HepG2 (cell line): ENCODE measurements around the gene CREBRF. TPM values are rescaled to one million over a fixed set of nuclear protein-coding genes. Genes with fewer than 3 reads are reported as not detected.

Experiments used
- ATF7 ChIP-seq, 2 experiments: fragments of 450-650 bp in 1 of 2; sonication (generic) in 1 of 2; formaldehyde crosslinking in 1 of 2; IDR thresholded peaks; 2 replicates each; pipeline versions ENCODE4 v1.4.0 to v1.6.1; 2016 to 2020; ENCODE audit warnings: antibody characterized with exemption in 1 of 2, mild to moderate bottlenecking in 1 of 2, missing genetic modification reagents in 1 of 2
- BRD4 ChIP-seq: sonication (generic); formaldehyde crosslinking; IDR thresholded peaks from 2 replicates; pipeline ENCODE4 v1.4.0; 2020; ENCODE audit warnings: missing genetic modification reagents
- CBFB ChIP-seq: sonication (generic); formaldehyde crosslinking; IDR thresholded peaks from 2 replicates; pipeline ENCODE4 v1.4.0; 2020; ENCODE audit warnings: missing genetic modification reagents
- CBX2 ChIP-seq, 2 experiments: fragments of 200-600 bp in 1 of 2; sonication (generic); formaldehyde crosslinking in 1 of 2; IDR thresholded peaks; 2 replicates each; pipeline versions ENCODE4 v1.7.0 to v1.8.1; 2018 to 2022; ENCODE audit warnings: low read depth in 2 of 2, low read length in 1 of 2, mild to moderate bottlenecking in 1 of 2, missing genetic modification reagents in 1 of 2
- GFI1 ChIP-seq: sonication (generic); formaldehyde crosslinking; IDR thresholded peaks from 2 replicates; pipeline ENCODE4 v1.5.0; 2020; ENCODE audit warnings: missing genetic modification reagents, mild to moderate bottlenecking, borderline replicate concordance
- GRHL1 ChIP-seq: sonication (generic); formaldehyde crosslinking; conservative IDR thresholded peaks from 2 replicates; pipeline ENCODE4 v1.8.0; 2022; ENCODE audit warnings: missing genetic modification reagents
- HES4 ChIP-seq: sonication (generic); formaldehyde crosslinking; IDR thresholded peaks from 2 replicates; pipeline ENCODE4 v1.9.0; 2021; ENCODE audit warnings: mild to moderate bottlenecking, missing genetic modification reagents, borderline replicate concordance
- HMGXB3 ChIP-seq: sonication (generic); formaldehyde crosslinking; IDR thresholded peaks from 2 replicates; pipeline ENCODE4 v1.4.0; 2020; ENCODE audit warnings: missing genetic modification reagents, borderline replicate concordance
- MEIS1 ChIP-seq: sonication (generic); formaldehyde crosslinking; IDR thresholded peaks from 2 replicates; pipeline ENCODE4 v1.9.0; 2021; ENCODE audit warnings: mild to moderate bottlenecking, missing genetic modification reagents, moderate library complexity, borderline replicate concordance
- MZF1 ChIP-seq: sonication (generic); formaldehyde crosslinking; IDR thresholded peaks from 2 replicates; pipeline ENCODE4 v1.8.1; 2023; ENCODE audit warnings: mild to moderate bottlenecking, missing genetic modification reagents, borderline replicate concordance
- TBP ChIP-seq: sonication (generic); formaldehyde crosslinking; IDR thresholded peaks from 2 replicates; pipeline ENCODE4 v1.5.0; 2020; ENCODE audit warnings: missing genetic modification reagents
- THAP9 ChIP-seq: sonication (generic); formaldehyde crosslinking; IDR thresholded peaks from 2 replicates; pipeline ENCODE4; 2020; ENCODE audit warnings: missing genetic modification reagents, mild to moderate bottlenecking, borderline replicate concordance
- ZBTB7B ChIP-seq: sonication (generic); formaldehyde crosslinking; IDR thresholded peaks from 2 replicates; pipeline ENCODE4 v1.4.0; 2020; ENCODE audit warnings: missing genetic modification reagents
- ZNF367 ChIP-seq: sonication (generic); formaldehyde crosslinking; IDR thresholded peaks from 2 replicates; pipeline ENCODE4 v1.4.0; 2020; ENCODE audit warnings: missing genetic modification reagents, borderline replicate concordance
- ZNF557 ChIP-seq: sonication (generic); formaldehyde crosslinking; IDR thresholded peaks from 2 replicates; pipeline ENCODE4 v1.4.0; 2020; ENCODE audit warnings: missing genetic modification reagents
- ZNF563 ChIP-seq: sonication (generic); formaldehyde crosslinking; IDR thresholded peaks from 2 replicates; pipeline ENCODE4 v1.8.0; 2022; ENCODE audit warnings: mild to moderate bottlenecking, moderate library complexity, missing genetic modification reagents
- ZNF737 ChIP-seq: sonication (generic); formaldehyde crosslinking; IDR thresholded peaks from 2 replicates; pipeline ENCODE4 v1.5.0; 2020; ENCODE audit warnings: missing genetic modification reagents, mild to moderate bottlenecking, borderline replicate concordance
- ZNF772 ChIP-seq: sonication (generic); formaldehyde crosslinking; IDR thresholded peaks from 2 replicates; pipeline ENCODE4 v1.5.0; 2020; ENCODE audit warnings: mild to moderate bottlenecking, missing genetic modification reagents
- ZSCAN20 ChIP-seq: sonication (generic); formaldehyde crosslinking; IDR thresholded peaks from 2 replicates; pipeline ENCODE4 v1.4.0; 2020; ENCODE audit warnings: missing genetic modification reagents, mild to moderate bottlenecking, borderline replicate concordance
- polyA plus RNA-seq, 8 experiments: library from polyadenylated mRNA; depleted of rRNA in 3 of 8; stranded (reverse) in 7 of 8; unstranded in 1 of 8; fragments of >200 nt; fragmentation: Illumina TruSeq in 4 of 8; extraction: Trizol in 4 of 8; gene quantifications; 2 replicates each; pipeline versions ENCODE4 v1.2.1 to v1.2.3, GENCODE V29; 2011 to 2016; ENCODE audit warnings: low read depth in 4 of 8, missing spikeins in 1 of 8, mixed read lengths in 1 of 8; ENCODE audit not compliant: insufficient read depth in 1 of 8
- total RNA-seq, 5 experiments: library from RNA; depleted of rRNA; stranded (reverse); fragments of >200 nt; fragmentation: Illumina TruSeq; extraction: Trizol; gene quantifications; 2 replicates each; pipeline ENCODE4 v1.2.3, GENCODE V29; 2016; ENCODE audit warnings: low read depth in 1 of 5

The CREBRF gene
- total and polyA plus RNA-seq, 2 of the 13 experiments (the other 11 are each of a cell fraction or from before 2014, with no cell fraction given): 4.5 to 10.2 TPM

- TF ChIP-seq THAP9 (CRISPR knock-in tag) (0 out of 2 replicates have a peak, but pooled peaks have one; percentile 34), ZNF557 (CRISPR knock-in tag) (no peak), ZNF737 (CRISPR knock-in tag) (no peak), MEIS1 (CRISPR knock-in tag) (no peak), HES4 (CRISPR knock-in tag) (0 out of 2 replicates have a peak, but pooled peaks have one; percentile 31), CBFB (CRISPR knock-in tag) (peak; percentile 63; the same call in 1 of the 2 replicates), ZNF367 (CRISPR knock-in tag) (no peak), MZF1 (CRISPR knock-in tag) (no peak), BRD4 (no peak), ZNF772 (CRISPR knock-in tag) (peak; percentile 70), GRHL1 (CRISPR knock-in tag) (no peak), ATF7 (IDR thresholded peaks at IDR 0.05) (no peak), ATF7 (CRISPR knock-in tag; IDR thresholded peaks at IDR 0.05) (no peak), GFI1 (CRISPR knock-in tag) (peak; percentile 50; the same call in 1 of the 2 replicates), TBP (CRISPR knock-in tag) (no peak), HMGXB3 (CRISPR knock-in tag) (peak; percentile 86), ZNF563 (CRISPR knock-in tag) (peak; percentile 72; the same call in 1 of the 2 replicates), CBX2 (IDR thresholded peaks at IDR 0.05; ENCODE audit: low read depth, low read length) (no peak), CBX2 (CRISPR knock-in tag; IDR thresholded peaks at IDR 0.05; ENCODE audit: low read depth) (no peak), ZSCAN20 (peak; percentile 75; the same call in 1 of the 2 replicates), ZBTB7B (CRISPR knock-in tag) (no peak)
Measured at GRCh38 chr5:173055983-173056782, at the start of gene CREBRF (continued).
